GM23338 (cell line): ENCODE data around the gene GP1BB. TPM values are rescaled to one million over a fixed set of nuclear protein-coding genes. Genes with fewer than 3 reads are reported as not detected.

Experiments used
- ATAC-seq: fragments of 200-7000 bp; cut with Tn5 transposase; 3 replicates; pipeline ENCODE4 v1.9.1; 2020
- DNase-seq: peaks from one replicate; pipeline ENCODE4 v3.0.0-alpha.2; 2015; ENCODE audit warnings: low spot score
- H2AFZ ChIP-seq: fragments of 200-600 bp; sonication (generic); 2 replicates; pipeline ENCODE4 v1.8.0; 2016; ENCODE audit warnings: antibody characterized with exemption, mild to moderate bottlenecking, moderate library complexity
- H3F3A ChIP-seq: fragments of 200-600 bp; sonication (generic); replicated peaks from 2 replicates; pipeline ENCODE4 v1.8.0; 2017; ENCODE audit warnings: antibody characterized with exemption, mixed run types, low read depth
- H3K27ac ChIP-seq: fragments of 200-600 bp; sonication (generic); 2 replicates; pipeline ENCODE4 v1.6.1; 2016; ENCODE audit warnings: low read depth
- H3K27me3 ChIP-seq: fragments of 200-600 bp; sonication (generic); 2 replicates; pipeline ENCODE4 v1.8.0; 2016; ENCODE audit warnings: mild to moderate bottlenecking, mixed run types, moderate library complexity; ENCODE audit not compliant: insufficient read depth
- H3K36me3 ChIP-seq: fragments of 200-600 bp; sonication (generic); 2 replicates; pipeline ENCODE4 v1.8.0; 2016; ENCODE audit warnings: mild to moderate bottlenecking; ENCODE audit not compliant: insufficient read depth
- H3K4me1 ChIP-seq: fragments of 200-600 bp; sonication (generic); 2 replicates; pipeline ENCODE4 v1.8.0; 2016; ENCODE audit warnings: mild to moderate bottlenecking, moderate library complexity; ENCODE audit not compliant: insufficient read depth
- H3K4me2 ChIP-seq: fragments of 200-600 bp; sonication (generic); 2 replicates; pipeline ENCODE4 v1.7.1; 2017; ENCODE audit warnings: mixed run types
- H3K4me3 ChIP-seq: fragments of 200-600 bp; sonication (generic); 2 replicates; pipeline ENCODE4 v1.6.1; 2016; ENCODE audit warnings: mixed run types
- H3K79me2 ChIP-seq: fragments of 200-600 bp; sonication (generic); replicated peaks from 2 replicates; pipeline ENCODE4 v1.8.0; 2017; ENCODE audit warnings: mild to moderate bottlenecking; ENCODE audit not compliant: insufficient read depth
- H3K9me2 ChIP-seq: fragments of 200-600 bp; sonication (generic); 2 replicates; pipeline ENCODE4 v1.8.0; 2017; ENCODE audit not compliant: insufficient read depth
- H4K20me1 ChIP-seq: fragments of 200-600 bp; sonication (generic); replicated peaks from 2 replicates; pipeline ENCODE4 v1.8.0; 2017; ENCODE audit warnings: mild to moderate bottlenecking; ENCODE audit not compliant: insufficient read depth
- H3K27ac Mint-ChIP-seq: 2 replicates; pipeline ENCODE4 v1.8.0; 2020; ENCODE audit warnings: inconsistent platforms, mild to moderate bottlenecking, moderate library complexity, mixed read lengths
- H3K27me3 Mint-ChIP-seq: 3 replicates; pipeline ENCODE4 v1.8.0; 2022; ENCODE audit warnings: low read depth, mild to moderate bottlenecking, moderate library complexity, mixed read lengths, inconsistent platforms; ENCODE audit not compliant: insufficient read depth, poor library complexity
- H3K36me3 Mint-ChIP-seq: 3 replicates; pipeline ENCODE4 v1.8.0; 2021; ENCODE audit warnings: low read depth, mild to moderate bottlenecking, inconsistent platforms, moderate library complexity, mixed read lengths
- H3K4me1 Mint-ChIP-seq: 3 replicates; pipeline ENCODE4 v1.8.0; 2020; ENCODE audit warnings: mild to moderate bottlenecking, inconsistent platforms, mixed read lengths
- H3K4me3 Mint-ChIP-seq: 3 replicates; pipeline ENCODE4 v1.8.0; 2021; ENCODE audit warnings: moderate library complexity, mild to moderate bottlenecking, inconsistent platforms, mixed read lengths
- H3K9me3 Mint-ChIP-seq: 3 replicates; pipeline ENCODE4 v1.8.0; 2020; ENCODE audit warnings: moderate library complexity, mild to moderate bottlenecking, inconsistent platforms, mixed read lengths
- ETS1 ChIP-seq: IDR thresholded peaks from 2 replicates; pipeline ENCODE4 v1.6.1; 2016; ENCODE audit warnings: antibody characterized with exemption
- EZH2 ChIP-seq: fragments of 200-600 bp; sonication (generic); IDR thresholded peaks from one replicate; pipeline ENCODE4 v1.8.0; 2017; ENCODE audit warnings: antibody characterized with exemption, mild to moderate bottlenecking, low read depth; ENCODE audit not compliant: unreplicated experiment
- EZH2phosphoT487 ChIP-seq: fragments of 200-600 bp; sonication (generic); IDR thresholded peaks from one replicate; pipeline ENCODE4 v1.8.1; 2018; ENCODE audit warnings: antibody characterized with exemption; ENCODE audit not compliant: unreplicated experiment
- ZNF331 ChIP-seq: fragments of 250-450 bp; sonication (Bioruptor Pico); IDR thresholded peaks from 2 replicates; pipeline ENCODE4 v1.5.0; 2020; ENCODE audit warnings: low read depth, mild to moderate bottlenecking, moderate library complexity
- polyA plus RNA-seq: library from polyadenylated mRNA; unstranded; fragments of >200 nt; fragmentation: Nextera tagmentation; extraction: Ambion mirVana; gene quantifications from 2 replicates; pipeline ENCODE4 v1.2.1, GENCODE V29; 2016
- total RNA-seq: library from RNA; depleted of rRNA; stranded (reverse); fragments of >200 nt; shearing (Covaris generic); gene quantifications from 2 replicates; pipeline ENCODE4 v1.2.3, GENCODE V29; 2014
- TF ChIP-seq, protein P1 (sequence below): fragments of 250-450 bp; sonication (Bioruptor Pico); IDR thresholded peaks from 2 replicates; pipeline ENCODE4 v1.5.0; 2020; ENCODE audit warnings: mild to moderate bottlenecking, moderate library complexity
- TF ChIP-seq, protein P2 (sequence below): IDR thresholded peaks from one replicate; pipeline ENCODE4 v1.6.1; 2018; ENCODE audit warnings: antibody characterized with exemption; ENCODE audit not compliant: unreplicated experiment

Gene GP1BB
- total and polyA plus RNA-seq, 2 experiments from 2014 or later, result 0.53 to 1.3 TPM

DNA sequence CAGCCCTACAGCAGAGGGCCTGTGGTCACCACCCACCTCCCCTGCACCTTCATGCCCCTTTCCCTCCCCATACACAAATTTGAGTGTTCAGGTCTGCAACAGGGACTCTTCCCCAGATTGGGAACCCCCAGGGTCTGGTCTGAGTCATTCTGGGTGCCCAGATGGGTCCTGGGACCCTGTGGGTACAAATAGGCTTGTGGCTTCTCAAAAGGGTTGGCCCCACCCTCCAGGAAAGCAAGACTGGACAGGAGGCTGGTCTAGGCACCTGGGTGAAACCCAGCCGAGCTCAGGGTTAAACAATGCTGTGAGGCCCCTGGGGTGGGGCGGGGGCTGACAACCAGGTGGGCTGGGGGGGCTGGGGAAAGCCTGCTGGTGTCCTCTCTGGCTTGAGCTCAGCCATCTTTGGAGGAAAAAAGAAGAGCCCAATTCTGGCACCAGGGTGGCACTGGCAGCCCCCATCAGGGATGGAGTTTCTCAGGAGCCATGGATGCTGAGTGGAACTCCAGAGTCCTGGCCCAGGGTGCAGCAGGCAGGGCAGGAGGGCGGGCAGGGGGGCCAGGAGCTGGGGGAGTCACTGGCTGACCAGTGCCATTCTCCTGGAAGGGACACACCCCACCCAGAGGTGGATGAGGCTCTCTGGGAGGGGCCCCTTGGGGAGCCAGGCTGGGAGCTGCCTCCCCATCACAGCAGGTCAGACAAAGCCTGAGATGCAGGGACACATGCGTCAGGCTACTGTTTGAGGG is 8.0 kb upstream of the GP1BB start (continued):
- TF ChIP-seq, protein P1, sequence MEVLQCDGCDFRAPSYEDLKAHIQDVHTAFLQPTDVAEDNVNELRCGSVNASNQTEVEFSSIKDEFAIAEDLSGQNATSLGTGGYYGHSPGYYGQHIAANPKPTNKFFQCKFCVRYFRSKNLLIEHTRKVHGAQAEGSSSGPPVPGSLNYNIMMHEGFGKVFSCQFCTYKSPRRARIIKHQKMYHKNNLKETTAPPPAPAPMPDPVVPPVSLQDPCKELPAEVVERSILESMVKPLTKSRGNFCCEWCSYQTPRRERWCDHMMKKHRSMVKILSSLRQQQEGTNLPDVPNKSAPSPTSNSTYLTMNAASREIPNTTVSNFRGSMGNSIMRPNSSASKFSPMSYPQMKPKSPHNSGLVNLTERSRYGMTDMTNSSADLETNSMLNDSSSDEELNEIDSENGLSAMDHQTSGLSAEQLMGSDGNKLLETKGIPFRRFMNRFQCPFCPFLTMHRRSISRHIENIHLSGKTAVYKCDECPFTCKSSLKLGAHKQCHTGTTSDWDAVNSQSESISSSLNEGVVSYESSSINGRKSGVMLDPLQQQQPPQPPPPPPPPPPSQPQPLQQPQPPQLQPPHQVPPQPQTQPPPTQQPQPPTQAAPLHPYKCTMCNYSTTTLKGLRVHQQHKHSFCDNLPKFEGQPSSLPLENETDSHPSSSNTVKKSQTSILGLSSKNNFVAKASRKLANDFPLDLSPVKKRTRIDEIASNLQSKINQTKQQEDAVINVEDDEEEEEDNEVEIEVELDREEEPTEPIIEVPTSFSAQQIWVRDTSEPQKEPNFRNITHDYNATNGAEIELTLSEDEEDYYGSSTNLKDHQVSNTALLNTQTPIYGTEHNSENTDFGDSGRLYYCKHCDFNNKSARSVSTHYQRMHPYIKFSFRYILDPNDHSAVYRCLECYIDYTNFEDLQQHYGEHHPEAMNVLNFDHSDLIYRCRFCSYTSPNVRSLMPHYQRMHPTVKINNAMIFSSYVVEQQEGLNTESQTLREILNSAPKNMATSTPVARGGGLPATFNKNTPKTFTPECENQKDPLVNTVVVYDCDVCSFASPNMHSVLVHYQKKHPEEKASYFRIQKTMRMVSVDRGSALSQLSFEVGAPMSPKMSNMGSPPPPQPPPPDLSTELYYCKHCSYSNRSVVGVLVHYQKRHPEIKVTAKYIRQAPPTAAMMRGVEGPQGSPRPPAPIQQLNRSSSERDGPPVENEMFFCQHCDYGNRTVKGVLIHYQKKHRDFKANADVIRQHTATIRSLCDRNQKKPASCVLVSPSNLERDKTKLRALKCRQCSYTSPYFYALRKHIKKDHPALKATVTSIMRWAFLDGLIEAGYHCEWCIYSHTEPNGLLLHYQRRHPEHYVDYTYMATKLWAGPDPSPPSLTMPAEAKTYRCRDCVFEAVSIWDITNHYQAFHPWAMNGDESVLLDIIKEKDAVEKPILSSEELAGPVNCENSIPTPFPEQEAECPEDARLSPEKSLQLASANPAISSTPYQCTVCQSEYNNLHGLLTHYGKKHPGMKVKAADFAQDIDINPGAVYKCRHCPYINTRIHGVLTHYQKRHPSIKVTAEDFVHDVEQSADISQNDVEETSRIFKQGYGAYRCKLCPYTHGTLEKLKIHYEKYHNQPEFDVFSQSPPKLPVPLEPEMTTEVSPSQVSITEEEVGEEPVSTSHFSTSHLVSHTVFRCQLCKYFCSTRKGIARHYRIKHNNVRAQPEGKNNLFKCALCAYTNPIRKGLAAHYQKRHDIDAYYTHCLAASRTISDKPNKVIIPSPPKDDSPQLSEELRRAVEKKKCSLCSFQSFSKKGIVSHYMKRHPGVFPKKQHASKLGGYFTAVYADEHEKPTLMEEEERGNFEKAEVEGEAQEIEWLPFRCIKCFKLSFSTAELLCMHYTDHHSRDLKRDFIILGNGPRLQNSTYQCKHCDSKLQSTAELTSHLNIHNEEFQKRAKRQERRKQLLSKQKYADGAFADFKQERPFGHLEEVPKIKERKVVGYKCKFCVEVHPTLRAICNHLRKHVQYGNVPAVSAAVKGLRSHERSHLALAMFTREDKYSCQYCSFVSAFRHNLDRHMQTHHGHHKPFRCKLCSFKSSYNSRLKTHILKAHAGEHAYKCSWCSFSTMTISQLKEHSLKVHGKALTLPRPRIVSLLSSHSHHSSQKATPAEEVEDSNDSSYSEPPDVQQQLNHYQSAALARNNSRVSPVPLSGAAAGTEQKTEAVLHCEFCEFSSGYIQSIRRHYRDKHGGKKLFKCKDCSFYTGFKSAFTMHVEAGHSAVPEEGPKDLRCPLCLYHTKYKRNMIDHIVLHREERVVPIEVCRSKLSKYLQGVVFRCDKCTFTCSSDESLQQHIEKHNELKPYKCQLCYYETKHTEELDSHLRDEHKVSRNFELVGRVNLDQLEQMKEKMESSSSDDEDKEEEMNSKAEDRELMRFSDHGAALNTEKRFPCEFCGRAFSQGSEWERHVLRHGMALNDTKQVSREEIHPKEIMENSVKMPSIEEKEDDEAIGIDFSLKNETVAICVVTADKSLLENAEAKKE (CRISPR knock-in tag), result no peak
- no peak for TF ChIP-seq ETS1

GRCh38 chr22:19716041-19716828 is 7.1 kb upstream of the GP1BB start:
- no peak overlapping the region for H3K4me2 ChIP-seq
- H3K4me3 Mint-ChIP-seq, result no peak overlapping the region
- no peaks in the 10 kb centered on the region for H3K9me2 ChIP-seq
- no peak overlapping the region for H3K4me3 ChIP-seq
- peaks cover 79% of the 10 kb centered on the region for H3K27me3 ChIP-seq
- no peaks in the 10 kb centered on the region for H3K36me3 ChIP-seq
- H3K79me2 ChIP-seq, result no peaks in the 10 kb centered on the region
- no peak overlapping the region for H2AFZ ChIP-seq
- H4K20me1 ChIP-seq, result peaks cover 6% of the 10 kb centered on the region
- ATAC-seq (no peak), DNase-seq (no peak)
- peaks cover 8% of the 10 kb centered on the region for H3K4me1 Mint-ChIP-seq
- H3K9me3 Mint-ChIP-seq, result peaks cover 3% of the 10 kb centered on the region; the same call in 1 of the 3 replicates
- no peak overlapping the region for H3K27ac ChIP-seq
- H3K4me1 ChIP-seq, result peaks cover 4% of the 10 kb centered on the region; the same call in 1 of the 2 replicates
- no peak overlapping the region for H3K27ac Mint-ChIP-seq
- no peaks in the 10 kb centered on the region for H3F3A ChIP-seq
- H3K27me3 Mint-ChIP-seq, result peaks cover 54% of the 10 kb centered on the region
- peaks cover 11% of the 10 kb centered on the region; the same call in 2 of the 3 replicates for H3K36me3 Mint-ChIP-seq
- TF ChIP-seq, protein P2, sequence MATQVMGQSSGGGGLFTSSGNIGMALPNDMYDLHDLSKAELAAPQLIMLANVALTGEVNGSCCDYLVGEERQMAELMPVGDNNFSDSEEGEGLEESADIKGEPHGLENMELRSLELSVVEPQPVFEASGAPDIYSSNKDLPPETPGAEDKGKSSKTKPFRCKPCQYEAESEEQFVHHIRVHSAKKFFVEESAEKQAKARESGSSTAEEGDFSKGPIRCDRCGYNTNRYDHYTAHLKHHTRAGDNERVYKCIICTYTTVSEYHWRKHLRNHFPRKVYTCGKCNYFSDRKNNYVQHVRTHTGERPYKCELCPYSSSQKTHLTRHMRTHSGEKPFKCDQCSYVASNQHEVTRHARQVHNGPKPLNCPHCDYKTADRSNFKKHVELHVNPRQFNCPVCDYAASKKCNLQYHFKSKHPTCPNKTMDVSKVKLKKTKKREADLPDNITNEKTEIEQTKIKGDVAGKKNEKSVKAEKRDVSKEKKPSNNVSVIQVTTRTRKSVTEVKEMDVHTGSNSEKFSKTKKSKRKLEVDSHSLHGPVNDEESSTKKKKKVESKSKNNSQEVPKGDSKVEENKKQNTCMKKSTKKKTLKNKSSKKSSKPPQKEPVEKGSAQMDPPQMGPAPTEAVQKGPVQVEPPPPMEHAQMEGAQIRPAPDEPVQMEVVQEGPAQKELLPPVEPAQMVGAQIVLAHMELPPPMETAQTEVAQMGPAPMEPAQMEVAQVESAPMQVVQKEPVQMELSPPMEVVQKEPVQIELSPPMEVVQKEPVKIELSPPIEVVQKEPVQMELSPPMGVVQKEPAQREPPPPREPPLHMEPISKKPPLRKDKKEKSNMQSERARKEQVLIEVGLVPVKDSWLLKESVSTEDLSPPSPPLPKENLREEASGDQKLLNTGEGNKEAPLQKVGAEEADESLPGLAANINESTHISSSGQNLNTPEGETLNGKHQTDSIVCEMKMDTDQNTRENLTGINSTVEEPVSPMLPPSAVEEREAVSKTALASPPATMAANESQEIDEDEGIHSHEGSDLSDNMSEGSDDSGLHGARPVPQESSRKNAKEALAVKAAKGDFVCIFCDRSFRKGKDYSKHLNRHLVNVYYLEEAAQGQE, result no peak
- TF ChIP-seq EZH2 (no peak), ZNF331 (no peak), EZH2phosphoT487 (no peak)
